ENCODE results near the gene GNAZ.

The GNAZ gene

GRCh38 chr22:23122216-23122957 is 52.1 kb downstream of the GNAZ start:
- ChIA-PET CTCF (interaction anchor here (1.2 kb wide), 1 partner anchor 163 kb away, joined by 7 read pairs; no protein-coding TSS in a partner anchor), POLR2A (no interaction called here)
- TF ChIP-seq LEF1 (IDR thresholded peaks at IDR 0.05; ENCODE audit: borderline replicate concordance) (no peak), SP1 (IDR thresholded peaks at IDR 0.05) (no peak), PKNOX1 (IDR thresholded peaks at IDR 0.05) (no peak), NFRKB (IDR thresholded peaks at IDR 0.05) (no peak), HDGF (IDR thresholded peaks at IDR 0.05; ENCODE audit: borderline replicate concordance) (no peak), SUZ12 (IDR thresholded peaks at IDR 0.05) (no peak), FOXA1 (IDR thresholded peaks at IDR 0.05) (no peak), ELF4 (IDR thresholded peaks at IDR 0.05) (no peak)
- DNase-seq (ENCODE audit: extremely low spot score) = no peak

- POLR2A ChIA-PET = no interaction called here
- CTCF ChIA-PET = interaction anchor here (0.6 kb wide), 1 partner anchor 15 kb away, joined by 6 read pairs; no protein-coding TSS in a partner anchor
- TF ChIP-seq SUZ12 (IDR thresholded peaks at IDR 0.05) (no peak), ARNT (IDR thresholded peaks at IDR 0.05) (no peak), PKNOX1 (IDR thresholded peaks at IDR 0.05) (no peak), TARDBP (IDR thresholded peaks at IDR 0.05) (no peak), FOXM1 (IDR thresholded peaks at IDR 0.05; ENCODE audit: borderline replicate concordance) (no peak), ELF4 (IDR thresholded peaks at IDR 0.05) (no peak), SP1 (IDR thresholded peaks at IDR 0.05) (no peak), FOXK2 (IDR thresholded peaks at IDR 0.05) (no peak), CTBP1 (IDR thresholded peaks at IDR 0.05; ENCODE audit: borderline replicate concordance) (no peak), L3MBTL2 (conservative IDR thresholded peaks at IDR 0.05) (no peak), FOXA1 (IDR thresholded peaks at IDR 0.05) (no peak), BHLHE40 (IDR thresholded peaks at IDR 0.05; ENCODE audit: borderline replicate concordance) (no peak), NFRKB (IDR thresholded peaks at IDR 0.05) (no peak), LEF1 (IDR thresholded peaks at IDR 0.05; ENCODE audit: borderline replicate concordance) (no peak), ZNF384 (IDR thresholded peaks at IDR 0.05) (no peak)
- no peak for DNase-seq (ENCODE audit: extremely low spot score)
Measured at GRCh38 chr22:23122992-23123803, 52.9 kb downstream of the GNAZ start.

- TF ChIP-seq SUZ12 (IDR thresholded peaks at IDR 0.05) = no peak
- TF ChIP-seq TARDBP (IDR thresholded peaks at IDR 0.05) = no peak
- no peak for TF ChIP-seq FOXK2 (IDR thresholded peaks at IDR 0.05)
- no peak for TF ChIP-seq ARNT (IDR thresholded peaks at IDR 0.05)
- TF ChIP-seq FOXA1 (IDR thresholded peaks at IDR 0.05) = no peak
- TF ChIP-seq BHLHE40 (IDR thresholded peaks at IDR 0.05; ENCODE audit: borderline replicate concordance) = no peak
- no peak for TF ChIP-seq FOXM1 (IDR thresholded peaks at IDR 0.05; ENCODE audit: borderline replicate concordance)
- TF ChIP-seq PKNOX1 (IDR thresholded peaks at IDR 0.05) = no peak
- no peak for TF ChIP-seq LEF1 (IDR thresholded peaks at IDR 0.05; ENCODE audit: borderline replicate concordance)
- no peak for TF ChIP-seq HDGF (IDR thresholded peaks at IDR 0.05; ENCODE audit: borderline replicate concordance)
- no peak for TF ChIP-seq NFRKB (IDR thresholded peaks at IDR 0.05)
- TF ChIP-seq SP1 (IDR thresholded peaks at IDR 0.05) = no peak
- TF ChIP-seq ELF4 (IDR thresholded peaks at IDR 0.05) = no peak
- no peak for TF ChIP-seq CTBP1 (IDR thresholded peaks at IDR 0.05; ENCODE audit: borderline replicate concordance)
- ChIA-PET CTCF (interaction anchor here (0.6 to 1.2 kb wide), 2 partner anchors 15 to 165 kb away, joined by 3 to 6 read pairs; no protein-coding TSS in a partner anchor), POLR2A (no interaction called here)
- no peak for DNase-seq (ENCODE audit: extremely low spot score)
Measured at GRCh38 chr22:23123804-23124254, 53.5 kb downstream of the GNAZ start.

GRCh38 chr22:23124611-23125511 is 54.5 kb downstream of the GNAZ start:
- ChIA-PET POLR2A (no interaction called here), CTCF (interaction anchor here (1.2 kb wide), 1 partner anchor 166 kb away, joined by 3 read pairs; no protein-coding TSS in a partner anchor)
- no peak for TF ChIP-seq PKNOX1 (IDR thresholded peaks at IDR 0.05)
- TF ChIP-seq CTBP1 (IDR thresholded peaks at IDR 0.05; ENCODE audit: borderline replicate concordance) = no peak
- no peak for TF ChIP-seq ZNF384 (IDR thresholded peaks at IDR 0.05)
- no peak for TF ChIP-seq FOXK2 (IDR thresholded peaks at IDR 0.05)
- no peak for TF ChIP-seq ARNT (IDR thresholded peaks at IDR 0.05)
- no peak for TF ChIP-seq BHLHE40 (IDR thresholded peaks at IDR 0.05; ENCODE audit: borderline replicate concordance)
- no peak for TF ChIP-seq ELF4 (IDR thresholded peaks at IDR 0.05)
- TF ChIP-seq SUZ12 (IDR thresholded peaks at IDR 0.05) = no peak
- no peak for TF ChIP-seq FOXM1 (IDR thresholded peaks at IDR 0.05; ENCODE audit: borderline replicate concordance)
- no peak for TF ChIP-seq FOXA1 (IDR thresholded peaks at IDR 0.05)
- no peak for TF ChIP-seq NFRKB (IDR thresholded peaks at IDR 0.05)
- no peak for DNase-seq (ENCODE audit: extremely low spot score)

All from HEK293T (cell line).